IgD-negative memory B cell (primary cell): ENCODE results near the gene NGRN. TPM values are rescaled to one million over a fixed set of nuclear protein-coding genes. Genes with fewer than 3 reads are reported as not detected.
"Not testable (repeated sequence)": the region's sequence is repeated elsewhere in the genome, so short reads cannot be mapped to it uniquely, and the experiment has no call there.

Source experiments
- H3K27ac Mint-ChIP-seq, 3 donors: one replicate each; pipeline ENCODE4 v1.8.0; 2020 to 2022; ENCODE audit warnings: mild to moderate bottlenecking in 3 of 3, mixed read lengths in 3 of 3, moderate library complexity in 1 of 3
- H3K27me3 Mint-ChIP-seq: one replicate; pipeline ENCODE4 v1.8.0; 2021; ENCODE audit warnings: mixed read lengths
- H3K36me3 Mint-ChIP-seq: one replicate; pipeline ENCODE4 v1.8.0; 2020; ENCODE audit warnings: mild to moderate bottlenecking, mixed read lengths
- H3K4me1 Mint-ChIP-seq, 3 donors: one replicate each; pipeline ENCODE4 v1.8.0; 2020 to 2022; ENCODE audit warnings: mixed read lengths in 3 of 3, mild to moderate bottlenecking in 1 of 3
- H3K4me3 Mint-ChIP-seq, 4 donors: one replicate each; pipeline ENCODE4 v1.8.0; 2020 to 2022; ENCODE audit warnings: mild to moderate bottlenecking in 4 of 4, mixed read lengths in 4 of 4, moderate library complexity in 3 of 4
- H3K9me3 Mint-ChIP-seq, 3 donors: one replicate each; pipeline ENCODE4 v1.8.0; 2020 to 2021; ENCODE audit warnings: mixed read lengths in 3 of 3, mild to moderate bottlenecking in 1 of 3
- polyA plus RNA-seq: library from polyadenylated mRNA; unstranded; fragments of 300-500 nt; fragmentation: Illumina TruSeq; gene quantifications from one replicate; pipeline ENCODE4 v1.2.3, GENCODE V29; 2021

Gene NGRN
- polyA plus RNA-seq, 1 donor from 2014 or later, result 63.4 TPM

DNA sequence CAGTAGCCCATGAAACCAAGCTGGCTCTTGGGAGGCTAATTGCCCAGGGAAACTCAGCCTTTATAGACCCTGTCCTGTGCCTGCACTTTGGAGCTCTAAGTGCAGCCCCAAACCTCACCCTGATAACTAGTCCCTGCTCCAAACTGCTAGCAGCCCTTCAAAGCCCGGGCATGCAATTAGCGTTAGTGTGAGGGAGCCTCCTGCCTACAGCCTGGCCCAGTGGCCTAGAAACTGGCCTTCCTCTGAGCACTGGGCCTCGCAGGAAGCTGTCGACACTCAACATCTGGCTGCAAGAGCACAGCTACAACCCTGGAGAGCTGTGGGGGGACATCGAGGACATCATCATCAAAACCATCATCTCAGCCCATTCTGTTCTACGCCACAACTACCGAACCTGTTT lies 7.7 kb upstream of the NGRN start:
- H3K9me3 Mint-ChIP-seq, result no peaks in the 10 kb centered on the region
- no peak overlapping the region for H3K27ac Mint-ChIP-seq
- H3K36me3 Mint-ChIP-seq, result peaks cover 2% of the 10 kb centered on the region
- peaks cover 8% of the 10 kb centered on the region for H3K27me3 Mint-ChIP-seq
- H3K4me3 Mint-ChIP-seq, result peak overlapping the region in 1 of 4 donors; percentile 17
- H3K4me1 Mint-ChIP-seq, result no peaks in the 10 kb centered on the region

DNA sequence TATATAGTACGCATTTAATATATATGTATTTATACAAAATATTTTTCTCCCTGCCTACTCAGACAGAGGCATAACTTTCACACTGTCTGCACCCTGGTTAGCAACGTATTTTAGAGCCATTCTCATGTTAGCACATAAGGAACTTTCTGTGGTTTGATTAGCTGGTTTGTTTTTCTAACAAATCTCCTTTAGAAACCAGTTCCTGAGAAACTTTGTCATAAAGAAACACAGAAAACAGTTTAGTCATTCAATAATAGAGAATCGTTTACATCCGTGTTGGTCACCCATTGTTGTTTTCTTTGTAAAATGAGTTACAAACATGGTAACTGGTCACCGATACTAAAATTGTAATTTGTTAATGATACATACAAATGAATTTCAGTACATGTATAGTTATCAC lies 5.9 kb upstream of the NGRN start:
- H3K9me3 Mint-ChIP-seq, result no peaks in the 10 kb centered on the region
- no peak overlapping the region for H3K4me3 Mint-ChIP-seq
- peaks cover 8% of the 10 kb centered on the region for H3K27me3 Mint-ChIP-seq
- H3K4me1 Mint-ChIP-seq, result peaks cover 7 to 8% (median 7%) of the 10 kb centered on the region in 3 donors
- peak overlapping the region in 1 of 3 donors; percentile 28 for H3K27ac Mint-ChIP-seq
- peaks cover 2% of the 10 kb centered on the region for H3K36me3 Mint-ChIP-seq

DNA sequence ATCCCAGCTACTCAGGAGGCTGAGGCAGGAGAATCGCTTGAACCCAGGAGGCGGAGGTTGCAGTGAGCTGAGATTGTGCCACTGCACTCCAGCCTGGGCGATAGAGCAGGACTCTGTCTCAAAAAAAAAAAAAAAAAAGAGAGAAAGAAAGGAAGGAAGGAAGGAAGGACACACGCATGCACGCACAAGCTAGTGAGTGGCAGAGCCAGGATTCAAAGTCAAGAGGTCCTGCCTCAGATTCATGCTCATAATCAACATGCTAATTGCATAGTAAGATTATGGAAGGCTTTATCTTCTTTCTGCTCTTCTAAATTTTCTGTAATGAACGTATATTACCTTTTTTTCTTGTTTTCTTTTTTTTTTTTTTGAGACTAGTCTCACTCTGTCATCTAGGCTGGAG lies 4.7 kb upstream of the NGRN start:
- peaks cover 10 to 12% (median 11%) of the 10 kb centered on the region in 3 donors for H3K4me1 Mint-ChIP-seq
- not testable (repeated sequence) for H3K9me3 Mint-ChIP-seq, H3K27me3 Mint-ChIP-seq, H3K27ac Mint-ChIP-seq, H3K4me3 Mint-ChIP-seq, H3K36me3 Mint-ChIP-seq

DNA sequence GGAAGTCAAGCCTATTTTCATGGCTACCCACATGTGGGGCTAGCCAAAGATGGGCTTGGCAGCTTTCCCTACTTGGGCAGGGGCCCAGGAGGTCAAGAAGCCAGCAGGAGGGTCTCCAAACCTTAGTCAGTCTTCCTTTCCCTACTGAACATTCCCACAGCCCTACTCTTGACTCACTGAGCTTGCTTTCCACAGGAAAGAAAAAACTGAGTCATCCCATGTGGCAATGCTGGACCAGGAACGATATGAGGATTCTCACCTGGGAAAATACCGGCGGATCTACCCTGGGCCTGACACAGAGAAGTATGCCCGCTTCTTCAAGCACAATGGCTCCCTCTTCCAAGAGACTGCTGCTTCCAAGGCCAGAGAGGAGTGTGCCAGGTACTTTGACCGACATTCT lies 3.7 kb upstream of the NGRN start:
- H3K27me3 Mint-ChIP-seq, result peaks cover 2% of the 10 kb centered on the region
- H3K27ac Mint-ChIP-seq, result no peak overlapping the region
- peaks cover 2% of the 10 kb centered on the region for H3K36me3 Mint-ChIP-seq
- H3K4me1 Mint-ChIP-seq, result peaks cover 12 to 14% (median 14%) of the 10 kb centered on the region in 3 donors
- no peaks in the 10 kb centered on the region for H3K9me3 Mint-ChIP-seq
- H3K4me3 Mint-ChIP-seq, result peak overlapping the region in 1 of 4 donors; percentile 11

DNA sequence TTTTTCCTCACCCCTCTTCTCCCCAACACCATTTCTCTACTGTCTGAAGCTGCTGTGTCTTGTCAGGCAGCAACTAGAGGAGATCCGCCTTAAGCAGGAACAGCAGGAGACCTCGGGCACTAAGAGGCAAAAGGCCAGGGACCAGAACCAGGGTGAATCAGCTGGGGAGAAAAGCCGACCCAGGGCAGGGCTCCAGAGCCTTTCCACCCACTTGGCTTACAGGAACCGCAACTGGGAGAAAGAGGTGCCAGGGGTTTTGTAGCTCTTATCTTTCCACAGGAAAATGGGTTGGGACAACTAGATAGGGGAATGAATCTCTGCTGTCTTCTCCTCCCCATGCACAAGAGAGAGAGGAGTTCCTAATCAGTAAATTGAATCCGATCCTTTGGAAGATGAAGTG lies 3.0 kb upstream of the NGRN start:
- no peaks in the 10 kb centered on the region for H3K9me3 Mint-ChIP-seq
- peaks cover 2% of the 10 kb centered on the region for H3K27me3 Mint-ChIP-seq
- H3K4me1 Mint-ChIP-seq, result peaks cover 12 to 19% (median 17%) of the 10 kb centered on the region in 3 donors
- peaks cover 2% of the 10 kb centered on the region for H3K36me3 Mint-ChIP-seq
- H3K4me3 Mint-ChIP-seq, result peak overlapping the region in 2 of 4 donors; percentile 11 to 80
- H3K27ac Mint-ChIP-seq, result peak overlapping the region in 1 of 3 donors; percentile 85

DNA sequence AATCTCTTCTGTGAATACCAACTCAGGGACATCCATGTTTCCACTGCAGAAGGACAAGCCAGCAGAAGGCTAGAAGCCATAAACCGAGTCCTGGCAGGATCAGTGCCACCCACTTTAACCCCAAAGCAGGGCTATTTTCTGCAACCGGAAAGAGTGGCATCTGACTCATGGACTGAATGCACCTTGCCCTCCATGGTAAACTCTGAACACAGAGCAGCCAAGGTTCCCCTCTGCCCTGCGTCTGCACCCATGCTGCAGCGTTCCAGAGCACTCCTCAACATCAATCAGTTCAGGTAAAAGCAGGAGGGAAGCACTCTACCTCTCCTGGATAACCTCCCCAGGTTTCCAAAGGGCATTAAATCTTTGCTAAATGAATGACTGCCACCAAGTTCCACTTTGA lies 801 bp upstream of the NGRN start:
- H3K27me3 Mint-ChIP-seq, result peaks cover 2% of the 10 kb centered on the region
- H3K36me3 Mint-ChIP-seq, result peaks cover 2% of the 10 kb centered on the region
- peak overlapping the region; percentile 85 to 100 (median 99) for H3K27ac Mint-ChIP-seq
- H3K9me3 Mint-ChIP-seq, result no peaks in the 10 kb centered on the region
- H3K4me3 Mint-ChIP-seq, result peak overlapping the region; percentile 91 to 98 (median 97)
- peaks cover 23 to 32% (median 29%) of the 10 kb centered on the region in 3 donors for H3K4me1 Mint-ChIP-seq

DNA sequence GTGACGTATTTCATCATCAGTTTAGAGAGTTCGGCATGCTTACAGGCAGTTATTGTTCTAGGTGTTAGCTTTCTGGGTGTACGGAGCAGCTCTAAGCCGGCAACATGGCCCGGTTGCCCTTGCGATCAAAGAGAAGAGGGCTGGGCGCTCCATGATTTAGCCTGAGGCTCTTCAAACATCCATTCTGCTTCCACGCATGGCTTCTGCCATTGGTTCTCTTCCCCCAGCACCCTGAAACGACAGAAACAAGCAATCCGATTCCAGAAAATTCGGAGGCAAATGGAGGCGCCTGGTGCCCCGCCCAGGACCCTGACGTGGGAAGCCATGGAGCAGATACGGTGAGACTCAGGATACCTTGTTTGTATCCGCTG lies 574 bp downstream of the NGRN start:
- H3K27ac Mint-ChIP-seq, result peak overlapping the region; percentile 85 to 100 (median 99)
- H3K4me3 Mint-ChIP-seq, result peak overlapping the region; percentile 91 to 98 (median 97)
- H3K27me3 Mint-ChIP-seq, result no peaks in the 10 kb centered on the region
- peaks cover 2% of the 10 kb centered on the region for H3K36me3 Mint-ChIP-seq
- H3K9me3 Mint-ChIP-seq, result no peaks in the 10 kb centered on the region
- peaks cover 33 to 37% (median 37%) of the 10 kb centered on the region in 3 donors for H3K4me1 Mint-ChIP-seq

DNA sequence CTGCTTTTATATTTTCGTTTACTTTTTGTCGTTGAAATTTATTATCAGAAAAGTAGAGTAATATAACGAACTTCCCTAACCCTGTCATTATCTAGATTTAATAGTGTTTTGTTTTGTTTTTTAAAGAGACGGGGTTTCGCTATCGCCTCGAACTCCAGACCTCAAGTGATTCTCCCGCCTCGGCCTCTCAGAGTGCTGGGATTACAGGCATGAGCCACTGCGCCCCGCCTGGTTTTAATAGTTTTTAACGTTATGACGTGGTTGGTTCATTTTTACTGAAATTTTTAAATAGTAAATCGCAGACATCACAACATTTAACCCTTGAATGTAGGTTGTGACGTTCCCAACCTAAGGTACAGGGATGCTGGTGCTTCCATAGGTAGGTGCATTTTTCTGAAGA lies 1.0 kb downstream of the NGRN start:
- H3K9me3 Mint-ChIP-seq, result no peaks in the 10 kb centered on the region
- H3K4me3 Mint-ChIP-seq, result peak overlapping the region; percentile 91 to 98 (median 97)
- H3K36me3 Mint-ChIP-seq, result peaks cover 2% of the 10 kb centered on the region
- H3K4me1 Mint-ChIP-seq, result peaks cover 37% of the 10 kb centered on the region in 3 donors
- H3K27me3 Mint-ChIP-seq, result no peaks in the 10 kb centered on the region
- peak overlapping the region; percentile 85 to 100 (median 99) for H3K27ac Mint-ChIP-seq

DNA sequence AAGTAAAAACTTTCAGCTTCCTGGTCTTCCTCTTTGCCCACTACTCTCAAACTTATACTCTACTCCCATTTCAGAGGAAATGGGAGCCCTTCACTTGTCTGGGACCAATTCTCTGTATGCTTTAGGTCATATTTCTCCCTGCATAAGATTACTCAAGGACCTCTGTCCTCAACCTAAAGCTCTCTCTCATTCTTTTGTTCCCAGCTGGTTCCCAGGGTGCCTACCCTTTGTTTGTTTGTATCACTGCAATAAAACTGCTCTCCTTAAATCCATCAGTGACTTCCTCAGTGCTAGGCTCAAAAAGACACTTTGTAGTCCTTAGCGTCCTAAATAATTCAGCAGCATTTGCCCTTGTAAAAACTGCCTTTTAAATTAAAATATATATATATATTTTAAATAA lies 2.9 kb downstream of the NGRN start:
- Mint-ChIP-seq H3K27ac (peak overlapping the region in 1 of 3 donors; percentile 85), H3K4me3 (peak overlapping the region in 2 of 4 donors; percentile 78 to 91), H3K9me3 (no peaks in the 10 kb centered on the region), H3K36me3 (no peaks in the 10 kb centered on the region), H3K27me3 (no peaks in the 10 kb centered on the region), H3K4me1 (peaks cover 37 to 44% (median 40%) of the 10 kb centered on the region in 3 donors)

DNA sequence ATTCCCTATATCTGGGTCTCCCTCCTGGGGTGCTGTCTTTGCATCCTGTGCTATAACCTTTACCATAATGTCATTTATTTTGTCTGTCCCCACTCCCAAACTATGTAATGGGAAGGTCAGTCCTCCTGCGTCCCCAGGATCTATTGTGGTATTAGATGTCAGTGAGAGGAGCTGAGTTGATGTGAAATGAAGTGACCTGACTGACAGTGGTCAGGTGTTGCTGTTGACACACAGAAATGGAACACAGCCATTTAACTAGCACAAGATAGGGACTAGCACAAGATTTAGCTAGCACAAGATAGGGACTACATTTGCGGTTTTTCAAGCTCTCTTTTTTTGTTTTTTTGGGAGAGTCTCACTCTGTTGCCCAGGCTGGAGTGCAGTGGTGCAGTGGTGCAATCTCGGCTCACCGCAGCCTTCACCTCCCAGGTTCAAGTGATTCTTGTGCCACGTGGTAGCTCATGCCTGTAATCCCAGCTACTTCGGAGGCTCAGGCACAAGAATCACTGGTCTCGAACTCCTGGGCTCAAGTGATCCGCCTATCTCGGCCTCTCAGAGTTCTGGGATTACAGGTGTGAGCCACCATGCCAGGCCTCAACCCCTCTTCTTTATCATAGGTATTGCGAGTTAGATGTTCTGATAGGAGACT lies 5.2 kb downstream of the NGRN start:
- Mint-ChIP-seq H3K27me3 (no peaks in the 10 kb centered on the region), H3K36me3 (peaks cover 3% of the 10 kb centered on the region), H3K9me3 (peaks cover 0 to 1% (median 0%) of the 10 kb centered on the region in 3 donors), H3K4me1 (peaks cover 26 to 32% (median 31%) of the 10 kb centered on the region in 3 donors), H3K4me3 (peak overlapping the region in 1 of 4 donors; percentile 80), H3K27ac (peak overlapping the region in 2 of 3 donors; percentile 13 to 80)

DNA sequence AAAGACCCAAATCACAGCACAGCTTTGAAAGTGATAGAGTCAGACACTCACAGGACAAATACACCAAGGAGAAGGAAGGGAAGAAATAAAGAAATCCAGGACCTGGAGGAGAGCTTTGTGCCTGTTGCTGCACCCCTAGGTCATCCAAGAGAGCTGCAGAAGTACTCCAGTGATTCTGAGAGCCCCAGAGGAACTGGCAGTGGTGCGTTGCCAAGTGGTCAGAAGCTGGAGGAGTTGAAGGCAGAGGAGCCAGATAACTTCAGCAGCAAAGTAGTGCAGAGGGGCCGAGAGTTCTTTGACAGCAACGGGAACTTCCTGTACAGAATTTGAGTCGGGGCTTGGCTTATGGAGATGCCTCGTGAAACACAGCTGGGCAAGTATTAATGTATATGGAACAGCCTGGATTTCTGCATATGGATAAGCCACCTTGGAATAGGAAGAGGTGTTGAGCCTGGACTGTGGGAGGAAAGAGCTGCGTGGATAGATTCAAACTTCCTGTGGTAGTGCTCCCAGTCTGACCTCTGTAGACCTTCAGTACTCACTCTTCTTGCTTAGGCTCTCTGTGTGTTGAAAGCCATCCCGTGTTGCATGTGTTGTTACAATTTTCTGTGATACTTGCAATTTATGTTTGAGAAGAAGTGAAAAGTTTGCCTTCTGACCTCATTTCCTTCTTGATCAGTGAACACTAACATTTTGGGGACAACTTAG lies 6.1 kb downstream of the NGRN start:
- peaks cover 3% of the 10 kb centered on the region for H3K36me3 Mint-ChIP-seq

DNA sequence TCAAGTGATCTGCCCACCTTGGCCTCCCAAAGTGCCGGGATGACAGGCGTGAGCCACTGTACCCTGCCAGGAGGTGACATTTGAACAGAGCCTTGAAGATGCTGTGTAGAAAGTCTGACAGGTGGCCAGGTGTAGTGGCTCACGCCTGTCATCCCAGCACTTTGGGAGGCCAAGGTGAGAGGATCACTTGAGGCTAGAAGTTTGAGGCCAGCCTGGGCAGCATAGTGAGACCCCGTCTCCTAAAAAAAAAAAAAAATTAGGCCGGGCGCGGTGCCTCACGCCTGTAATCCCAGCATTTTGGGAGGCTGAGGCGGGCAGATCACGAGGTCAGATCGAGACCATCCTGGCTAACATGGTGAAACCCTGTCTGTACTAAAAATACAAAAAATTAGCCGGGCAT lies 13.0 kb downstream of the NGRN start:
- not testable (repeated sequence) for H3K4me3 Mint-ChIP-seq, H3K4me1 Mint-ChIP-seq, H3K36me3 Mint-ChIP-seq, H3K27me3 Mint-ChIP-seq, H3K9me3 Mint-ChIP-seq
- H3K27ac Mint-ChIP-seq, result peak overlapping the region in 1 of 3 donors; percentile 68

More for the DNA sequence above, 6.1 kb downstream of the NGRN start:
- H3K4me3 Mint-ChIP-seq, result peak overlapping the region in 1 of 4 donors; percentile 58
- H3K9me3 Mint-ChIP-seq, result peaks cover 0 to 1% (median 0%) of the 10 kb centered on the region in 3 donors
- H3K27ac Mint-ChIP-seq, result peak overlapping the region in 2 of 3 donors; percentile 80 to 91
- no peaks in the 10 kb centered on the region for H3K27me3 Mint-ChIP-seq
- H3K4me1 Mint-ChIP-seq, result peaks cover 24 to 32% (median 30%) of the 10 kb centered on the region in 3 donors

DNA sequence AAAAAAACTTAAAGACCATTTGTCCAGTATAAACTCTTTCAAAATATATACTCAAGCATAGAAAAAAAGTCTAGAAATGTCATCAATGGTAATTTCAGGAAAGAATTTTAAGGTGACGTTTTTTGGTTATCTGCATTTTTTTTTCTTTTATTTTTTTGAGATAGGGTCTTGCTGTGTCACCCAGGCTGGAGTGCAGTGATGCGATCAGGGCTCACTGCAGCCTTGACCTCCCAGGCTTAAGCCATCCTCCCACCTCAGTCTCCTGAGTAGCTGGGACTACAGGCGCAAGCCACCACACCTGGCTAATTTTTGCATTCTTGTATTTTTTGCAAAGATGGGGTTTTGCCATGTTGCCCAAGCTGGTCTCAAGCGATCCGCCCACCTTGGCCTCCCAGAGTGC lies 15.3 kb downstream of the NGRN start:
- H3K27me3 Mint-ChIP-seq, H3K9me3 Mint-ChIP-seq, H3K36me3 Mint-ChIP-seq: not testable (repeated sequence)

DNA sequence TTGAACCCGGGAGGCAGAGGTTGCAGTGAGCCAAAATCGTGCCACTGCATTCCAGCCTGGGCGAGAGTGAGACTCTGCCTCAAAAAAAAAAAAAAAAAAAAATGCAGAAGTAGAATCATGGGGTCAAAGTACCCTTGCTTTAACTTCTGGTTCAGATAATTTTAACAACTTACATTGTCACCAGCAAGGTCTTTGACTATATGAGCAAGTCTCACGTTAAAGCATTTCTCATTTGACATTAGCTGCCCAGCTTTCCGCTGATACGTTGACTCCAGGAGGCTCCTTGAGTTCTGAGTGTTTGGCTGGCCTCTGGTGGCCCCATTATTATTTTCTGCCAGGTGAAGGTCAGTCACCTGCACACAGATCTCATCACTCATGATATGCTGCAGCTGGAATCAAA lies 16.2 kb downstream of the NGRN start:
- not testable (repeated sequence) for H3K36me3 Mint-ChIP-seq, H3K9me3 Mint-ChIP-seq, H3K27ac Mint-ChIP-seq, H3K4me1 Mint-ChIP-seq, H3K4me3 Mint-ChIP-seq, H3K27me3 Mint-ChIP-seq

More for the DNA sequence above, 15.3 kb downstream of the NGRN start:
- H3K27ac Mint-ChIP-seq, H3K4me3 Mint-ChIP-seq, H3K4me1 Mint-ChIP-seq: not testable (repeated sequence)

DNA sequence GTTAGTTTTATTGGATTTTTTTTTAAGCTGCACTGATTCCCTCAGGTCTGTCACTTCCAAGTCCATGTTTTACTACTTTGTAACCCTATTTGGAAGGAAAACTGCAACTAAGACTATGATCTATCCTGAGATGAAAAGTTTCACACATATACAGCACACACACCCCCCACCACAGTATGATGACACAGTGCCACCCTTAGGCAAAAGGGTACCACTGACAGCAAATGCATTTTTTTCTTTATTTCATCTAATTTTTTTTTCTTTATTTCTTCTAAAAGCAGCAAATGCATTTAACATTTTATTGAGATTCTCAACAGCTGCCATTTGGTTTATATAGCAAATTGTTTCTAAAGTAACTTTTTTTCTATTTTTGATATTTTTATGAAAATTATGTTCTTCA lies 21.2 kb downstream of the NGRN start:
- H3K4me1 Mint-ChIP-seq, result peaks cover 0 to 5% (median 4%) of the 10 kb centered on the region in 3 donors
- peaks cover 3% of the 10 kb centered on the region for H3K36me3 Mint-ChIP-seq
- H3K27me3 Mint-ChIP-seq, result no peaks in the 10 kb centered on the region
- peak overlapping the region in 1 of 3 donors; percentile 71 for H3K27ac Mint-ChIP-seq
- H3K4me3 Mint-ChIP-seq, result no peak overlapping the region
- H3K9me3 Mint-ChIP-seq, result no peaks in the 10 kb centered on the region
